ENCODE results near the gene PRDX6.

DNA sequence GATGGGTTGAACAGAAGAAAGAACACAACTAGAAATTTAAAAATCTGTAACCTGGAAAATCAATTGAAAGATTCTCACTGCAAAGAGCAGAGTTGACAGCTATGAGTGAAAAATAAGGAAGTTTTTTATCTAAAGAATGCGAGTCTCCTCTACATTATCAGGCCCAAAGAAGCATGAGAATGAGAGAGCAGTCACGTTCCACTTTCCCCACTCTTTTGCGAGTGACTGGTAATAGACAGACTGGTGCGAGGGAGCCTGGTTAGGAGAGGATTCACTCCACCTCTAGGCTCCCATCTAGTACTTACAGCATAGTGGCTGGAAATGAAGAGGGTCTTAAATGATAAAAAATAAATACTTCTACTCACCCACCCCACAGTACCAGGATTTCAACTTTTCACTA lies 52.0 kb downstream of the PRDX6 start:
- TF ChIP-seq, protein P1, sequence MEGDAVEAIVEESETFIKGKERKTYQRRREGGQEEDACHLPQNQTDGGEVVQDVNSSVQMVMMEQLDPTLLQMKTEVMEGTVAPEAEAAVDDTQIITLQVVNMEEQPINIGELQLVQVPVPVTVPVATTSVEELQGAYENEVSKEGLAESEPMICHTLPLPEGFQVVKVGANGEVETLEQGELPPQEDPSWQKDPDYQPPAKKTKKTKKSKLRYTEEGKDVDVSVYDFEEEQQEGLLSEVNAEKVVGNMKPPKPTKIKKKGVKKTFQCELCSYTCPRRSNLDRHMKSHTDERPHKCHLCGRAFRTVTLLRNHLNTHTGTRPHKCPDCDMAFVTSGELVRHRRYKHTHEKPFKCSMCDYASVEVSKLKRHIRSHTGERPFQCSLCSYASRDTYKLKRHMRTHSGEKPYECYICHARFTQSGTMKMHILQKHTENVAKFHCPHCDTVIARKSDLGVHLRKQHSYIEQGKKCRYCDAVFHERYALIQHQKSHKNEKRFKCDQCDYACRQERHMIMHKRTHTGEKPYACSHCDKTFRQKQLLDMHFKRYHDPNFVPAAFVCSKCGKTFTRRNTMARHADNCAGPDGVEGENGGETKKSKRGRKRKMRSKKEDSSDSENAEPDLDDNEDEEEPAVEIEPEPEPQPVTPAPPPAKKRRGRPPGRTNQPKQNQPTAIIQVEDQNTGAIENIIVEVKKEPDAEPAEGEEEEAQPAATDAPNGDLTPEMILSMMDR (conservative IDR thresholded peaks at IDR 0.05; ENCODE audit: low read depth, low read length), result no peak
- TF ChIP-seq EZH2 (IDR thresholded peaks at IDR 0.05; ENCODE audit: borderline replicate concordance, low read depth, low read length, poor library complexity, severe bottlenecking), result no peak
